ENCODE data around the gene POMGNT2. TPM values are rescaled to one million over a fixed set of nuclear protein-coding genes. Genes with fewer than 3 reads are reported as not detected.

POMGNT2 gene
- total RNA-seq, 1 donor from 2014 or later, result 4.8 TPM

- intact Hi-C loops (cut with micrococcal nuclease), result no loop called here
Observed at GRCh38 chr3:43104039-43104438, 1.8 kb downstream of the POMGNT2 start.

DNA sequence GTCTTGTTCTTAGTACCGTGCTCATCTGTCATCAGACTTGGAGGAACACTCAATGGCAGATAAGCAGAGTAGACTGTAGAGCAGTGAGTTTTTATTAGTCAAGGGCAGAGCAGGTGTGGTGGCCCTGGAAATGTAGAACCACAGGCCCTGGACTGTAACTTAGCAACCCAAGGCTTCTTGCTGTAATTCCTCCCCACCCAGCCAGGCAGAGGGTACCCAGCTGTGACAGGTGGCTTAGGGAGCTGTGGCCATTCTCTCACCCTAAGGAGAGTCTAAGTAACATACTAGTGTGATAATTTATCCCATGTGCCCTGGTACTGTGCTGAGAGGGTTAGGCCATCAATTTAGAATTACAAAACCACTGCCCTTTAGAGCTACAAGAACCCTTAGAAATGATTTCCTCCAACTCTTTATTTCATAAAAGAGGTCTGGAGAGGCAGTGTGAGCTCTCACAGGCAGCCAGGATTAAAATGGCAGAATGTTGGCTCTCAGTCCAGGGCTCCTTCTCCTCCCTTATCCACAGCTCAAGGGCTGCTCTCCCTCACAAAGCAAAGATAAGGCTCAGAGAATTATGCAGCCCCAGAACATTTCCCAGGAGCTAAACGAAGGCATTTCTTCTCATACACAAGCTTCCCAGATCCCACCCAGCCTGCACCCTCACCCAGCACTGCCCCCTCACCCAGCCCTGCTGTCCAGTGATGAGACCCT, 3.0 kb downstream of the POMGNT2 start:
- intact Hi-C loops (cut with micrococcal nuclease), result no loop called here

DNA sequence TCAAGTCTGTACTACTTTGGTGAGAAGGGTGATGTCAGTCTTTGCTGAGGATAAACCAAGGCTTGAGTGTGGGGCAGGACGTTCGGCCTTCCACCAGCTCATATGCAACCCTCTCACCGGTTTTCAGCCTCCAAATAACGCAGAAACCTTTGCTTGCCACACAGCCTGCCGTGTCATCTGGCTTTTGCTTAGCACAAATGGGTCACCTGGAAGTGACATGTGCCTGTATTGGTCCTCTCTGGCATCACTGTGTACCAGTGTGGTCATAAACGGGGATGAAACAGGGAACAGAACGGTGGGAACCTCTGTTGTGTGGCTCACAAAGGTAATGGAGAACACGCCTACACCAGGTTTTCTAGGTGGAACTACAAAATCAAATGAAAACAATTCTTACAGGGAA, 7.1 kb downstream of the POMGNT2 start:
- intact Hi-C loops (cut with micrococcal nuclease), result no loop called here

- intact Hi-C loops (cut with micrococcal nuclease), result no loop called here
Observed at GRCh38 chr3:43097400-43098080, 8.3 kb downstream of the POMGNT2 start.

GRCh38 chr3:43096761-43097160, 9.1 kb downstream of the POMGNT2 start:
- intact Hi-C loops (cut with micrococcal nuclease), result no loop called here

- intact Hi-C loops (cut with micrococcal nuclease), result no loop called here
Observed at GRCh38 chr3:43095370-43095769, 10.5 kb downstream of the POMGNT2 start.

DNA sequence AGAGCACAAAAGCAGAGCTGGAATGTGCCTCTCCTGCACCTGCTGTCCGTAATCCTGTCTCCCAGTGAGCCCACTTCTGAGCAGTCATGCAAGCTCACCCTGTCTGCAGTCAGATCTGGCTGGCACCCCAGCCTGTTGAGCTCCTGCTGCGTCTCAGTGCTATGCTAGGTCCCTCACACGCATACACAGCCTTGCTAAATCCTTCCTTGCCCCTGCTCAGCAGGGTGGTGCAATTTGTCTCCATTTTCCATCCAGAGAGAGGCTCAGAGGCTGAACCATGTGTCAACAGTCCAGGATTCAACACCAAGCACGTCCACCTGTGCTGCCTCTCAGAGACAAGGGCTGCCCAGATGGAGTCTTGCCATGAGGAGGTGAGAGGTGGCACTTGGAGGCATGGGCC, 11.0 kb downstream of the POMGNT2 start:
- intact Hi-C loops (cut with micrococcal nuclease), result no loop called here

DNA sequence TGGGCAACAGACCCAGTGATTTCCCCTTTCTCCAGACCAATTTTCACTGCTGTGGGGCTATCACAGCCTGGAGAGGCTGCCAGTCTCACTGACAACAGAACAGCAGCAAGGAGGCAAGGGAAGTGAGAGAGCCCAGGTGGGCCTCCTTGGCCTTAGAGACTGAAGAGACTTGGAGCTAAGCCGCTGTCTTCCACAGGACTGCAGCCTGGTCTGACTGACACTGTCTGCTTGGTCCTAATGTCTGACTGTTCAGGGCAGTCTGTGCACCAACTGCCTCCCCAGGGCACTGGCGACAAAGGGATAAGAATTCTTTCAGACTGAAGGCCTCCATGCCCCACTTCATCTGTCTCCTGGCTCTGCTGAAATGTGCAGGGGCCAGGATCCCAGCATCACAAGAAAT, 11.5 kb downstream of the POMGNT2 start:
- intact Hi-C loops (cut with micrococcal nuclease), result no loop called here

DNA sequence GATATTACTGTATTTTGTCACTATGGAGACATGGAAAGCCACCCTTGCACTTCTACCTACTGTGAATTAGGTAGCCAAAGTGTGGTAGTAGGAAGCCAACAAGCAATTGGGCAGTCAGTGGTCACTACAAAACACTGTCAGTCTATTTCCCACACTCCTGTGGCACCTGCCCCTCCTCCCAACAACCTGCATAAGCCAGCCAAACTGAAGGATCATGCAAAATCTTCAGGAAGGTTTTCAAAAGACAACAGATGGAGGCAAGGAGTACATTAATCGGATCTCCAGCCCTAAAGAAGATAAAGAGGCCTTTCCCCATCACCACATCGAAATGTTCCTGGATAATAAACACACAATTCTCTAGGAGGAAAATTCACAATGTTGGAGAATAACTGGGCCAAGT, 11.9 kb downstream of the POMGNT2 start:
- intact Hi-C loops (cut with micrococcal nuclease), result no loop called here

DNA sequence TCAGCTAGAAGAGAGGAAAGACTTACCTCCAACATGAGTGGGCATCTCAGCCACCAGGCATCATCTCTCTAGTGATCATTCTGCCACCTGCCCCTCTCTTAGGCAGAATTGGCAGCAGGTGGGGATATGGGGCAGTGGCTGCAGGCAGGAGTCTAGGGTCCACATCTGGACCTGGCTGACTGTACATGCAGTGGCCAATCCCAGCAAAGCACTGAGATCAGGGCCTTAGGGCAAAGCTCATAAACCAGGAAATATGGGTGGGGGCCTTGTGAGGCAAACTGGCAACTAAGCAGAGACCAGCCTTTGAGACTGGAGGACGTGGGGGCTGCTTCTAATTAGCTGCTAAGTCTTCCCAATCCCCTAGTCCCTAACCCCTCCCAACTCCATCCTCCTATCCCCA, 12.9 kb downstream of the POMGNT2 start:
- intact Hi-C loops (cut with micrococcal nuclease), result no loop called here

DNA sequence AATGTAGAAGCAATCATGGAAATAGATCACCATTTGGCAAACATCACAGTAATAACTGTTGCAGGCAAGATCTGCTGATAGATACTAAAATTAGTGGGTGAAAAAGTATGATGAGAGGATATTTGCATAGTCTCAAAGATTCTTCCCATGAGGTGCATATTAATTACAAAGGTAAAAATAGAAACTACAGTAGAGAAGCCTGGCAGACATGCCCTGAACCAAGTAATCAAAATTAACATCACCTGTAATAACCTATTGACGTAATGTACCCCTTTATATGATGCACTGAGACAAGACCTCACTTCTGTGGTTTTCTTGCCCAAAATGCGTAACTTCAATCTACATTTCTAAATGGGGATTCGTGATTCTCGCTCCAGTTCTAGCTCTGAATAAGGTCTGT, 14.4 kb downstream of the POMGNT2 start:
- intact Hi-C loops (cut with micrococcal nuclease), result no loop called here

- intact Hi-C loops (cut with micrococcal nuclease), result no loop called here
Observed at GRCh38 chr3:43090238-43090637, 15.6 kb downstream of the POMGNT2 start.

GRCh38 chr3:43089081-43089480, 16.8 kb downstream of the POMGNT2 start:
- intact Hi-C loops (cut with micrococcal nuclease), result no loop called here

GRCh38 chr3:43087249-43087776, 18.6 kb downstream of the POMGNT2 start:
- intact Hi-C loops (cut with micrococcal nuclease), result no loop called here

DNA sequence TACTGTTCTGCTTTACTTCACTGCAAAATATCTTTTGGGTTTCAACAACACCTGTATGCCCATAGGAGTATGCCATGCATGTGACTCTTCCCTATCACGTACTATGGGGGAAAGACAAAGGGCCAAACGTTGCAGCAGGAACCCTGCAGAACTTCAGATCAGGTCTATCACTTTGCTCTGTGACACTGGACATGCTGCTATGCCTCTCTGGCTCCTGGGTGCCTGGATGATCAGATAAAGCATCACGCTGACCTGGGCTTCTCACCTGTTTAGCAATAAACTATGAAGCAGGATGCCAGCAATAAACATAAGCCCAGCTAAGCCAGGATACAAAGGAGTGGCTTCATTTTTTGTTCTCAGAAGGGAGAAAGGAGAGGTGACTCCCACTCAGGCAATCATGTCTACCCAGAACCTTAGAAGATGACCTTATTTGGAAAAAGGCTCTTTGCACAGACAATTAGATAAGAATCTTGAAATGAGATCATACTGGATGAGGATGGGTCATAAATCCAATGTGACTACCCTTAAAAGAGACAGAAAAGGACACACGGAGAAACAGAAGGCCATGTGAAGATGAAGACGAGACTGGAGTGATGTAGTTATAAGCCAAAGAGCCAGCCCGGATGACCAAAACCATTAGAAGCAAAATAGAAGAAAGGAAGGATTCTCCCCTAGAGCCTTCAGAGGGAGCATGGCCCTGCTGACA, 19.3 kb downstream of the POMGNT2 start:
- intact Hi-C loops (cut with micrococcal nuclease), result no loop called here

DNA sequence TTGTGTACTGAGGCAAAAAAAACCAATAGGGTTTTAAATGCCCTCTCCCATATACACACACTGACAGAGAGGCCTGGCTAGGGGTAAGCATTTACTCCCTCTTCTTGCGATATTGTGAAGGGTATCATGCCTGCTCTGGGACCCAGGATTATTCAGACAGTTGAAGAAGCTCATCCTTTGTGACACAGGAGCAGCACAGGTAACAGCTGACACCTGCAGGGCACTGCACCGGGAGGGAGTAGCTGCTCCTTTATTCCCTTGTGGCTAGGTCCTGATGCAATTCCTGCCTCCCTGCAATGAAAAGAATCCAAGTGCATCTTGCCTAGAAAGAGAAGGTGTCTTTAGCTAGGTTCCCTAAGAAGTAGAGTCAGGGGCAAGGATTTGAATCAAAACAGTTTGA, 23.4 kb downstream of the POMGNT2 start:
- intact Hi-C loops (cut with micrococcal nuclease), result no loop called here

DNA sequence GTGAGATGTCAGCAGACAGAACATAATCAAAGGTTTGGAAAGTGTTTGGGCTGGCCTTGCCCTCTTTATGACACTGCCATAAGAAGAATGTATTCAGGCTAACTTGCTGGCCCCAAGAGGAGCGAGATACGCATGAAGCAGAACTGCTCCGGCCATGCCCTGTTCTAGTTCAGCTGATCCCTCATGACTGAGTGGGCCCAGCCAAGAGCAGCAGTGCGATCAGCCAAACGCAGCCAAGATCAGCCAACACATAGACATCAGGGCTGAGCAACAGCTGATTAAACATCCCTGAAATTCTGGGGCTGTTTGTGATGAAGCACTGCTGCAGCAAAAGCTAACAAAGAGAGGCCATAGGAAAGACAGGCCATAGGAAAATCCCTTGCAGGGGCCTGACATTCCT, 24.1 kb downstream of the POMGNT2 start:
- intact Hi-C loops (cut with micrococcal nuclease), result no loop called here

DNA sequence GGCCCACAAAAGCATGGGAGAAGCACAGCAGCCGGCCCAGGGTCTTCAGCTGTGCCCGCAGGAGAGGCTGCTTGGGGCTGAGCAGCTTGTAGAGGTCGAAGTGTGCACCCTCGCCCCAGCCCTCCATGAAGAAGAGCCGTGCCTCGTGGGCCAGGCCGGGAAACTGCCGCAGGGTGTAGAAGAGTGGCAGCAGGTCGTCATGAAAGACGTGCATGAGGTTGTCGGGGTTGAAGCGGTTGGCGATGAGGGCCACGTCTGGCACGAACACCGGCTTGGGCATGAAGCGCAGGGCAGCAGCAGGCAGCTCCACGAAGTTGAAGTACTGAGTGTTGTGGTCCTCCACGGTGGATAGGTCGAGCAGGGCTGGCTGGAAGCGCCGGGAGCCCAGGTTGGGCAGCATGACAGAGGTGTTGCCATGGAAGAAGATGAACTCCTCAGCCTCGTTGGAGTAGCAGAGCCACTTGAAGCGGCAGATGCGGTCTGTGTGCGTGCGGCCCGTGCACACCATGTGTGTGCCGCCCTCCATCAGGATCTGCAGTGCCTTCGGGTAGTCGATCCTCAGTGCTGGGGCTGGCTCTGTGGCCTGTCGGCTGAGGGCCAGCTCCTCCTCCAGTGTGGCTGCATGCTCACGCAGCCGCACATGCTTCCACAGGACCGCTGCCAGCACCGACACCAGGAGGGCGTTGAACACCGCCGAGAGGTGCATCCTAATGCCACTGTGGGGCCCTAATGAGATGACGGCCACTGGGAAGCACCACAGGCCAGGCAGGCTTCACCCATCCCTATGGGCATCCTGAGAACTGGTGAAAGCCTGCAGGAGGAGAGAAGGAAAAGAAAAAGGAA, 24.9 kb downstream of the POMGNT2 start:
- intact Hi-C loops (cut with micrococcal nuclease), result no loop called here

- intact Hi-C loops (cut with micrococcal nuclease), result no loop called here
Observed at GRCh38 chr3:43079536-43080332, 26.1 kb downstream of the POMGNT2 start.

GRCh38 chr3:43077707-43078106, 28.2 kb downstream of the POMGNT2 start:
- intact Hi-C loops (cut with micrococcal nuclease), result no loop called here

DNA sequence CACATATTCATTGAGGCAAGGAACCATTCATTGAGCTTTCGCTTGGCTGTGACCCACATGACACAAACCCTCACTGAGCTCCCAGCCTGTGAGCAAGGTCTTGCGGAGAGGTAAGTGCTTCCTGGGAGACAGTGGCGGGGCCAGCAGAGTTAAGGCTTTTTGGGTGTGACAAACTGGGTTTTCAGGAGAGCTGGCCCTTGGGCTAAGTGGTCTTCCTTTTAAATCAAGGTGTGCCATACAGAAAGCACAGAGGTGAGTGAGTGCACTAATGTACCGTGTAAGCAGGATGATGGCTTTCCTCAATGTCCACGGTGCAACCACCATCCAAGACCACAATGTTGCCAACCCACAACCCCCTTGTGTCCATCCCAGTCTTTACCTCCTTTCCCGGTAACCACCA, 28.6 kb downstream of the POMGNT2 start:
- intact Hi-C loops (cut with micrococcal nuclease), result no loop called here
